ENCODE measurements around the gene NSF. TPM values are rescaled to one million over a fixed set of nuclear protein-coding genes. Genes with fewer than 3 reads are reported as not detected.

Gene NSF
- total RNA-seq, 1 donor from 2014 or later, result 47.9 TPM

DNA sequence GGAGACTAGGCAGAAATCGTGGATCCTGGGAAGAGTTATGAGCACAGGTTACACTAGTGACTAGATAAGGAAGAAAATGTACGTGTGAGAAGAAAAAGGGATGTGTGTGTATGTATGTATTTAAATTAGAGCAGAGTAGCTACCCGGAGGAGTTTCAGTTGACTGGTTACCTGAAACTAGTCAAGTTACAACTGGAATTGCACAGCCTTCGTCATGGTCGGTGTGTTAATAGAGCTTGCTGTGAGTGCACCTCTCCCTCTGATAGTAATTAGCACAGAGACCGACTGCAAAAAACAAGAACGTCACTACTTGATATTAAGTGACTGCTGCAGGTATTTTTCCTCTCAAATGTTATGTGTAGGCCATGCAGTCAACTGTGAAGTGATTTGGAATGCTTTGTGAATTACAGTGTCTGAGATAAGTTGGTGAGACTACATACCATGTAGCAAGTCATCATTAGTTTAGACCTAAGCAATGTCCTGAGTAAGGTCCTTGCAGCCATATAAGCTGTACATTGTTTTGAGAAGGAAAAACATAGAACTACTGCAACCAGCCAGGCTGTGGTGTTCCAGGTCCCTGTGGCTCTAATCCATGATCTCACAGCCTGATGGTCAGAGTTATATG is 132.3 kb downstream of the NSF start:
- no peak for DNase-seq (ENCODE audit: low read depth, low spot score)
- no peak overlapping the region for H3K4me3 Mint-ChIP-seq
- peaks cover 7% of the 10 kb centered on the region for H3K36me3 Mint-ChIP-seq (ENCODE audit: low read depth)
- H3K4me1 Mint-ChIP-seq, result peaks cover 30% of the 10 kb centered on the region
- no peaks in the 10 kb centered on the region for H3K27me3 Mint-ChIP-seq (ENCODE audit: low read depth)
- TF ChIP-seq, protein P1, sequence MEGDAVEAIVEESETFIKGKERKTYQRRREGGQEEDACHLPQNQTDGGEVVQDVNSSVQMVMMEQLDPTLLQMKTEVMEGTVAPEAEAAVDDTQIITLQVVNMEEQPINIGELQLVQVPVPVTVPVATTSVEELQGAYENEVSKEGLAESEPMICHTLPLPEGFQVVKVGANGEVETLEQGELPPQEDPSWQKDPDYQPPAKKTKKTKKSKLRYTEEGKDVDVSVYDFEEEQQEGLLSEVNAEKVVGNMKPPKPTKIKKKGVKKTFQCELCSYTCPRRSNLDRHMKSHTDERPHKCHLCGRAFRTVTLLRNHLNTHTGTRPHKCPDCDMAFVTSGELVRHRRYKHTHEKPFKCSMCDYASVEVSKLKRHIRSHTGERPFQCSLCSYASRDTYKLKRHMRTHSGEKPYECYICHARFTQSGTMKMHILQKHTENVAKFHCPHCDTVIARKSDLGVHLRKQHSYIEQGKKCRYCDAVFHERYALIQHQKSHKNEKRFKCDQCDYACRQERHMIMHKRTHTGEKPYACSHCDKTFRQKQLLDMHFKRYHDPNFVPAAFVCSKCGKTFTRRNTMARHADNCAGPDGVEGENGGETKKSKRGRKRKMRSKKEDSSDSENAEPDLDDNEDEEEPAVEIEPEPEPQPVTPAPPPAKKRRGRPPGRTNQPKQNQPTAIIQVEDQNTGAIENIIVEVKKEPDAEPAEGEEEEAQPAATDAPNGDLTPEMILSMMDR (conservative IDR thresholded peaks at IDR 0.05), result no peak
- H3K9me3 Mint-ChIP-seq, result no peaks in the 10 kb centered on the region
- peak overlapping the region; percentile 3 for H3K27ac Mint-ChIP-seq (ENCODE audit: unreplicated experiment)

DNA sequence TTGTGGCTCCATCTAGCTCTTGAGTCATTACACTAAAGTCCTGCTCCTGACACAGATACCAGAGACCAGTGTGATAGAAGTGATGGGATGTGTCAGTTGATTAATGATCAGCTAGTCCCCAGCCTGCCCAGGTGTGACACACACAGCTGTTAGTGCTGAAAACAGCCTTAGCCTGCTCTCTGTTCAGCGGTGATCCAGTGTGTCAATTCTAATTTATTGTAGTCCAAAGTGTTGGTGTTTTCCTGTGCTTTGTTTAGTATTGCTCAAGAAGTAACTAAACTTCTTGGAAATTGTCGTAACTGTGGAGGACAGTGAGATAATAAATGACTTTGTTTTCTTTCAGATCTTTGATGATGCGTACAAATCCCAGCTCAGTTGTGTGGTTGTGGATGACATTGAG is 135.7 kb downstream of the NSF start:
- peak overlapping the region; percentile 16 for H3K27ac Mint-ChIP-seq (ENCODE audit: unreplicated experiment)
- H3K36me3 Mint-ChIP-seq (ENCODE audit: low read depth), result peaks cover 7% of the 10 kb centered on the region
- H3K9me3 Mint-ChIP-seq, result no peaks in the 10 kb centered on the region
- peaks cover 27% of the 10 kb centered on the region for H3K4me1 Mint-ChIP-seq
- no peaks in the 10 kb centered on the region for H3K27me3 Mint-ChIP-seq (ENCODE audit: low read depth)
- TF ChIP-seq, protein P1 (conservative IDR thresholded peaks at IDR 0.05), result no peak
- no peak for DNase-seq (ENCODE audit: low read depth, low spot score)
- H3K4me3 Mint-ChIP-seq, result no peak overlapping the region

DNA sequence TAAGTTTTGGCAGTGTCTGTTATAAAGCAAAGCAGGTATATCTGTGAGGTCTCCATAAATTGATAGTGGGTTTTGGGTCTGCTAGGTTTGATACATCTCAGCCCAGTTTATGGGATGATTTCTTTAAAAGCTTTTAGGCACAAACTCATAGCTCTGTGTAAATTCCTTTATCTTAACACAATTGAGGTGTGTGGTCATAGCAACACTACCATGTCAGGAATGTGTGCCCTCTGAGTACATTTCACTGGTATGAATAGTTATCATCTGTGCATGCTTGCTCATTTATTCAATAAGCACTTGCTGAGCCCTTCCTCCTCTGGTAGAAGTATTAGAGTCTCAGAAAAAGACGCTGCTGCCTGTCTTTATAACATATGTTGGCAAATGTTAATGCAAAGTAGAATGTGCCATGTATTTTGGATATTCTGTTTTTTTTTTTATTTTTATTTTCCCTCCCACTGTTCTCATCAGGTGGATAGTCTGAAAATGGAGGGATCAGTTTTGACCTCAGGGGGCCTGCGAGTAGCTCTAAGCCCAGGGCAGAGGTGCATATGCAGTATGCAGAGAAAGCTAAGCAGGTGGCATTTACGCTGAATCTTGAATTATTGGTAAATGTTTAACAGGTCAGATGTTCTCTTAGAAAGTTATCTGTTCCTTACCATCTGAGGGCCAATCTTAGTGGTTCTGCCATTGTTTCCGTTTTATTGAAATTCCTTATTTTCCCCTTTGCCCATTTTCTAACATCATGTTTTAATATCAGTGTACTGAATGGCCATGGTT is 137.3 kb downstream of the NSF start:
- TF ChIP-seq, protein P1 (conservative IDR thresholded peaks at IDR 0.05), result no peak
- Mint-ChIP-seq H3K27me3 (ENCODE audit: low read depth) (no peaks in the 10 kb centered on the region), H3K4me3 (peak overlapping the region; percentile 44), H3K9me3 (no peaks in the 10 kb centered on the region), H3K4me1 (peaks cover 41% of the 10 kb centered on the region), H3K36me3 (ENCODE audit: low read depth) (peaks cover 4% of the 10 kb centered on the region), H3K27ac (ENCODE audit: unreplicated experiment) (peak overlapping the region; percentile 10)
- no peak for DNase-seq (ENCODE audit: low read depth, low spot score)

DNA sequence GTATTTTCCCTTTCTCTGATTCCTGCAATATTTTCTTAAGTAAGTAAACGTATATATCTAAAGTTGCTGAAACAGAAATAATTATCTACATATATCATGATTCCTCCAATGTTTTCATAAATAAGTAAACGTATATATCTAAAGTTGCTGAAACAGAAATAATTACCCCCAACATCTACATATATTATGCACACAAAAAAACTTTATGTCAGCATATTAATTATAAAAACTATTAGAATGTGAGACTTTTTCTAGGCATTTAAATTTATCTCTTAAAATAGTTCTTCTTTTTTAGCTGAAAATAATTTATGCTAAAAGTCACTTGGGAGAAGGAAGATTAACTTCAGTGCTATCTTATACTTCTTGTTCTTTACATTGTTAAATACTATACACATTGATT is 139.6 kb downstream of the NSF start:
- Mint-ChIP-seq H3K27me3 (ENCODE audit: low read depth) (no peaks in the 10 kb centered on the region), H3K4me1 (peaks cover 54% of the 10 kb centered on the region), H3K9me3 (no peaks in the 10 kb centered on the region), H3K36me3 (ENCODE audit: low read depth) (no peaks in the 10 kb centered on the region), H3K27ac (ENCODE audit: unreplicated experiment) (no peak overlapping the region), H3K4me3 (no peak overlapping the region)
- DNase-seq (ENCODE audit: low read depth, low spot score), result no peak
- TF ChIP-seq, protein P1 (conservative IDR thresholded peaks at IDR 0.05), result no peak

DNA sequence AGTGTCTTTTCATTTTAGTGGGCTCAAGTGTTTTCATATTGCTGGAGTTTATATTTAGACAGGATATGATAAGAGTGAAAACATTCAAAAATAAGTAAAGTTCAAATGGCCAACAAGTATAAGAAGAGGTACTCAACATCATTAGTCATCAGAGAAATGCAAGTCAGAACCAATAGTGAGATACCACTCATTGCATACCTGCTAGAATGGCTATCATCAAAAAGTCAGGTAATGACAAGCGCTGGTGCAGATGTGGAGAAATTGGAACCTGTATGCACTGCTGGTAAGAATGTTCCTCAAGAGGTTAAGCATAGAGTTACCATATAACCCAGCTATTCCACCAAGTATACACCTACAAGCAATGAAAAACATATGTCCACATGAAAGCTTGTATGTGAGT is 140.2 kb downstream of the NSF start:
- H3K4me3 Mint-ChIP-seq, result no peak overlapping the region
- H3K36me3 Mint-ChIP-seq (ENCODE audit: low read depth), result no peaks in the 10 kb centered on the region
- H3K27me3 Mint-ChIP-seq (ENCODE audit: low read depth), result no peaks in the 10 kb centered on the region
- peaks cover 54% of the 10 kb centered on the region for H3K4me1 Mint-ChIP-seq
- TF ChIP-seq, protein P1 (conservative IDR thresholded peaks at IDR 0.05), result no peak
- no peak for DNase-seq (ENCODE audit: low read depth, low spot score)
- H3K27ac Mint-ChIP-seq (ENCODE audit: unreplicated experiment), result no peak overlapping the region
- no peaks in the 10 kb centered on the region for H3K9me3 Mint-ChIP-seq

Measured in neural crest cell (in vitro differentiated cells).